ENCODE data around the gene C10orf143.
"Not testable (repeated sequence)": the region's sequence is repeated elsewhere in the genome, so short reads cannot be mapped to it uniquely, and the experiment has no call there.

The C10orf143 gene

DNA sequence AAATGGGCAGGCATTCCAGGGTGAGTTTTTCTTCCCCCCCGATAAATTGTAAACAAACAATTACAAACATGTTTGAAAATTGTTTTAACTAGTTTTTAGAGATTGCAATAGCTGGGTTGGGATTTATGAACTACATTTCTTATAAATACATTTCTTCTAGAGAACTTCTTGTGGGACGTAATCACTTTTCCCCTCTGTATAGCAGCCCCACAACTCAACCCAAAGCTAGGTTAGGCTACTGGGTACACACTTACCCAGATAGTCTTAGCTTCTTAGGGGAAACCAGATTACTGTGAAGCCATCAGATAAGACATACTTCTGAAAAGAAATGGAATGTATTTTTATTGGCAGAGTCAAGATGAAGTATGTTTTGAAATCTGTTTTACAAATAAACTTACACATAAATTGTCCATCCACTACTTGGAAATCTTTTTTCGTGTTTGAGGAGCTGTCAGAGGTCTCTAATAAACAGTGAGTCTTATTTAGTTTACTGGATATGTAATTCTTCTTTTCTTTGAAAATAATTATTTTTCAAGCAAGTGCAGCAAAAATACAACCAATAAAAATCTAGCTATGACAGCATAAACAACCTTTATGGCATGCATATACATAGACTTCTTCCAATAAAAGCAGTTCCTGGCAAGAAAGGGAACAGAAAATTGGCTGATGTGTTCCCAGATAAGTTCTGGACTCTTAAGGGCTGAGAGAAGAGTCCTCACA is 17.6 kb upstream of the C10orf143 start:
- no peak for ATAC-seq (ENCODE audit: low read depth)

GRCh38 chr10:130127364-130128061 is 16.9 kb upstream of the C10orf143 start:
- TF ChIP-seq, protein P1, sequence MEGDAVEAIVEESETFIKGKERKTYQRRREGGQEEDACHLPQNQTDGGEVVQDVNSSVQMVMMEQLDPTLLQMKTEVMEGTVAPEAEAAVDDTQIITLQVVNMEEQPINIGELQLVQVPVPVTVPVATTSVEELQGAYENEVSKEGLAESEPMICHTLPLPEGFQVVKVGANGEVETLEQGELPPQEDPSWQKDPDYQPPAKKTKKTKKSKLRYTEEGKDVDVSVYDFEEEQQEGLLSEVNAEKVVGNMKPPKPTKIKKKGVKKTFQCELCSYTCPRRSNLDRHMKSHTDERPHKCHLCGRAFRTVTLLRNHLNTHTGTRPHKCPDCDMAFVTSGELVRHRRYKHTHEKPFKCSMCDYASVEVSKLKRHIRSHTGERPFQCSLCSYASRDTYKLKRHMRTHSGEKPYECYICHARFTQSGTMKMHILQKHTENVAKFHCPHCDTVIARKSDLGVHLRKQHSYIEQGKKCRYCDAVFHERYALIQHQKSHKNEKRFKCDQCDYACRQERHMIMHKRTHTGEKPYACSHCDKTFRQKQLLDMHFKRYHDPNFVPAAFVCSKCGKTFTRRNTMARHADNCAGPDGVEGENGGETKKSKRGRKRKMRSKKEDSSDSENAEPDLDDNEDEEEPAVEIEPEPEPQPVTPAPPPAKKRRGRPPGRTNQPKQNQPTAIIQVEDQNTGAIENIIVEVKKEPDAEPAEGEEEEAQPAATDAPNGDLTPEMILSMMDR (IDR thresholded peaks at IDR 0.05; ENCODE audit: poor library complexity, severe bottlenecking): peak; percentile 88
- H3K4me3 ChIP-seq (ENCODE audit: severe bottlenecking): no peak overlapping the region
- H3K9me3 ChIP-seq (ENCODE audit: severe bottlenecking): no peaks in the 10 kb centered on the region
- no peaks in the 10 kb centered on the region for H3K4me1 ChIP-seq (ENCODE audit: insufficient read depth, poor library complexity, severe bottlenecking)
- ATAC-seq (ENCODE audit: low read depth): peak; percentile 97
- H3K27me3 ChIP-seq (ENCODE audit: insufficient read depth, poor library complexity, severe bottlenecking): no peaks in the 10 kb centered on the region
- H3K36me3 ChIP-seq (ENCODE audit: low read depth): no peaks in the 10 kb centered on the region
- DNase-seq (ENCODE audit: low spot score): no peak
- no peak overlapping the region for H3K27ac ChIP-seq (ENCODE audit: poor library complexity, severe bottlenecking)

More for the DNA sequence above, 17.6 kb upstream of the C10orf143 start:
- Histone ChIP-seq H3K9me3 (ENCODE audit: severe bottlenecking) (no peaks in the 10 kb centered on the region), H3K36me3 (ENCODE audit: low read depth) (no peaks in the 10 kb centered on the region), H3K27me3 (ENCODE audit: insufficient read depth, poor library complexity, severe bottlenecking) (no peaks in the 10 kb centered on the region), H3K4me3 (ENCODE audit: severe bottlenecking) (no peak overlapping the region), H3K27ac (ENCODE audit: poor library complexity, severe bottlenecking) (no peak overlapping the region), H3K4me1 (ENCODE audit: insufficient read depth, poor library complexity, severe bottlenecking) (no peaks in the 10 kb centered on the region)
- no peak for DNase-seq (ENCODE audit: low spot score)
- TF ChIP-seq, protein P1 (IDR thresholded peaks at IDR 0.05; ENCODE audit: poor library complexity, severe bottlenecking): peak; percentile 63

DNA sequence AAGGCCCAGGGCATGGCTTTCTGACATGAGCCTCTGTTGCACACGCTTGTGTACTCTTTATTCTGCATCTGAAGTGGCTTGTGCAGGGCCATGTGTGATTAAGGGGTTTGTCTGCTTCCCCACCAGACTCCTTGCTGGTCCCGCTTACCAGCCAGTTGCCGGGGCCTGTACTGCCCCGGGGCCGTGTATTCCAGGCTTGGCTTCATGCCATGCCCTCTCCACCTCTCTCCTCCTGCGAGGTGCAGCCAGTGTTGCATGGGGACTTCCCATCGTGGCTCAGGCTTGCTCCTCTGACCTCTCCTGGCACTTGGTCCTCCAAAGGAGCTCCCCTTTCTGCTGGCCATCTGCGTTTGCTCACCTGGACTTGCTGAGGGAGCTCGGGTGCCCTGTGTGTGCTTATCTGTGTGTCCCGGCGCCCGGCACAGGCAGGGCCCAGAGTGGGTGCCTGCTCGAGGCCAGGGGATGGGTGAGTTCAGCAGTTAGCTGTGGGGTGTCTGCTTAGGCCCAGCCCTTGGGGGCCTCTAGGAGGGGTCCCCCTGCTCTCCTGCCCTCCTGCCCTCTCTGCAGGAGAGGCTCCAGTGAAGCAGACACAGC is 11.0 kb upstream of the C10orf143 start:
- H3K36me3 ChIP-seq (ENCODE audit: low read depth): no peaks in the 10 kb centered on the region
- no peaks in the 10 kb centered on the region for H3K27me3 ChIP-seq (ENCODE audit: insufficient read depth, poor library complexity, severe bottlenecking)
- H3K27ac ChIP-seq (ENCODE audit: poor library complexity, severe bottlenecking): no peak overlapping the region
- TF ChIP-seq, protein P1 (IDR thresholded peaks at IDR 0.05; ENCODE audit: poor library complexity, severe bottlenecking): no peak
- DNase-seq (ENCODE audit: low spot score): no peak
- H3K4me3 ChIP-seq (ENCODE audit: severe bottlenecking): no peak overlapping the region
- ATAC-seq (ENCODE audit: low read depth): no peak
- H3K9me3 ChIP-seq (ENCODE audit: severe bottlenecking): no peaks in the 10 kb centered on the region
- H3K4me1 ChIP-seq (ENCODE audit: insufficient read depth, poor library complexity, severe bottlenecking): no peaks in the 10 kb centered on the region

- H3K27me3 ChIP-seq (ENCODE audit: insufficient read depth, poor library complexity, severe bottlenecking); ATAC-seq (ENCODE audit: low read depth); H3K4me1 ChIP-seq (ENCODE audit: insufficient read depth, poor library complexity, severe bottlenecking); H3K9me3 ChIP-seq (ENCODE audit: severe bottlenecking); H3K4me3 ChIP-seq (ENCODE audit: severe bottlenecking); H3K27ac ChIP-seq (ENCODE audit: poor library complexity, severe bottlenecking); H3K36me3 ChIP-seq (ENCODE audit: low read depth); DNase-seq (ENCODE audit: low spot score): not testable (repeated sequence)
Measured at GRCh38 chr10:130117535-130117934, 6.9 kb upstream of the C10orf143 start.

- ATAC-seq (ENCODE audit: low read depth); DNase-seq (ENCODE audit: low spot score); H3K27me3 ChIP-seq (ENCODE audit: insufficient read depth, poor library complexity, severe bottlenecking); H3K4me3 ChIP-seq (ENCODE audit: severe bottlenecking); H3K4me1 ChIP-seq (ENCODE audit: insufficient read depth, poor library complexity, severe bottlenecking); H3K27ac ChIP-seq (ENCODE audit: poor library complexity, severe bottlenecking); H3K36me3 ChIP-seq (ENCODE audit: low read depth); H3K9me3 ChIP-seq (ENCODE audit: severe bottlenecking): not testable (repeated sequence)
Measured at GRCh38 chr10:130116942-130117341, 6.3 kb upstream of the C10orf143 start.
